GM12892 (cell line): ENCODE measurements around the gene SEC63.

Source experiments
- POLR2A ChIP-seq: IDR thresholded peaks from 2 replicates; pipeline ENCODE4 v1.6.1; 2011; ENCODE audit warnings: low read depth, low read length, control low read depth
- POLR2AphosphoS5 ChIP-seq: IDR thresholded peaks from 2 replicates; pipeline ENCODE4 v1.6.1; 2011; ENCODE audit warnings: low read depth, low read length, control low read depth

DNA sequence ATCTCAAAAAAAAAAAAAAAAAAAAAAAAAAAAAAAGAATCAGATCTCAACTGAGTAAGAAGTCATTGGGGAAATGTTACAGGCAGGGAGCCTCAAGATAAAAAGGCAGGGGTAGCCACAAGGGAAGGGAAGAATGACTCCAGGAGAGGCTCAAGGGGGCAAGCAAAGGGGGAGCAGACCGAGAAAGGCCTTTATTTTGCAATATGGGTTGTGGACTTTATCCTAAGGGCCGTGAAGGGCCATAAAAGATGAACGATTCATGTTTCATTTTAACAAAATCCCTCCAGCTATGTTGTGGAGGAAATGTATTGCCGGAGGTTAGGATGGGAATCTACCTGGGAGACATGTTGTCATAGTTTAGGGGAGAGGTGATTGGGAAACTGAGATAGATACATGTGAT is 25.8 kb upstream of the SEC63 start:
- no peak for TF ChIP-seq POLR2A
- no peak for TF ChIP-seq POLR2AphosphoS5
